Measurements from ENCODE around the gene KRTAP12-2.

DNA sequence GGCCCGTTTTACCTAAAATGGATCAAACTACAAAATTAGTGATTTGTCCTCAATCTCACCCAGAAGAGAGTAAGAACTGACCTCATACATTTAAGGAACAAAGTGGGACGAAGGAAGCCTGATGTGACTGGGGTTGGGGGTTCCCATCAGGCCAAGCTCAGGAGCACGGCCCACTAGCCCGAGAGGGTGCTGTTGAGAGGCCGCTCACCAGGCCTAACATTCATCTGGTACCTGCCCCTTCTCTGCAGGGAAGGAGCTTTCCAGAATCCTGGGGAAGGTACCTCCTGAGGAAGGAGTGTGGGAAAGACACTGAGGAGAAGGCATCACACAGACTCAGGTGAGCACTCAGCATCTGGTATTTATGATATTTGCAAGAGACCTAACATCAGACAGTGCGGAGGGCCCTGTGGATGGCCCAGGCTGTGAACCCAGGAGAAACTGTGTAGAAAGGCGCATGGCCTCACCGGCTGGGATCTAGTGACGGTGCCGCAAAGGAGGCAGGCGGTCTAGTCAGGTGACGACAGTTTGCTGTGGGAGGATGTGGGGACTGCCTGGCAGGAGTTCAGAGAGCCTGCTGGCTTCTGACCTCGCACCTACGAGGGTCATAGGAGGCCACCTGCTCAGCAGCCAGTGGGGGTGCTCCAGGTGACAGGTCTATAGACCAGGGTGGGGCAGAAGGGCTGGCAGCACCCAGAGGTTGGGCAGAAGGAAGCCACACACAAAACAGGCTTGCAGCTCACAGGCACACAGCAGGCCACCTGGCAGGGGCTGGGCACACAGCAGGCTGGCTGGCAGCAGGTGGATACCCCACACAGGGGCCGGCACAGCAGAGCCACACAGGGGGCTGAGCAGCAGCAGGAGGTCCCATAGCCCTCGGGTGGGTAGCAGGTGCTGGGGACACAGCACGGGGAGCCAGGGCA, 12.8 kb downstream of the KRTAP12-2 start:
- TF ChIP-seq, protein P1, sequence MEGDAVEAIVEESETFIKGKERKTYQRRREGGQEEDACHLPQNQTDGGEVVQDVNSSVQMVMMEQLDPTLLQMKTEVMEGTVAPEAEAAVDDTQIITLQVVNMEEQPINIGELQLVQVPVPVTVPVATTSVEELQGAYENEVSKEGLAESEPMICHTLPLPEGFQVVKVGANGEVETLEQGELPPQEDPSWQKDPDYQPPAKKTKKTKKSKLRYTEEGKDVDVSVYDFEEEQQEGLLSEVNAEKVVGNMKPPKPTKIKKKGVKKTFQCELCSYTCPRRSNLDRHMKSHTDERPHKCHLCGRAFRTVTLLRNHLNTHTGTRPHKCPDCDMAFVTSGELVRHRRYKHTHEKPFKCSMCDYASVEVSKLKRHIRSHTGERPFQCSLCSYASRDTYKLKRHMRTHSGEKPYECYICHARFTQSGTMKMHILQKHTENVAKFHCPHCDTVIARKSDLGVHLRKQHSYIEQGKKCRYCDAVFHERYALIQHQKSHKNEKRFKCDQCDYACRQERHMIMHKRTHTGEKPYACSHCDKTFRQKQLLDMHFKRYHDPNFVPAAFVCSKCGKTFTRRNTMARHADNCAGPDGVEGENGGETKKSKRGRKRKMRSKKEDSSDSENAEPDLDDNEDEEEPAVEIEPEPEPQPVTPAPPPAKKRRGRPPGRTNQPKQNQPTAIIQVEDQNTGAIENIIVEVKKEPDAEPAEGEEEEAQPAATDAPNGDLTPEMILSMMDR (IDR thresholded peaks at IDR 0.05), result no peak
- no peak for TF ChIP-seq POLR2A (IDR thresholded peaks at IDR 0.05; ENCODE audit: low read depth)
- no peak for TF ChIP-seq EP300 (IDR thresholded peaks at IDR 0.05)
